HUES6 (cell line): ENCODE measurements around the gene ST3GAL3.

Experiments used
- H3K27ac ChIP-seq: 2 replicates; pipeline ENCODE4 v1.7.0; 2013; ENCODE audit warnings: low read depth, mild to moderate bottlenecking, low read length, inconsistent platforms
- H3K27me3 ChIP-seq: 2 replicates; pipeline ENCODE4 v1.6.1; 2013; ENCODE audit warnings: low read length; ENCODE audit not compliant: control insufficient read depth, insufficient read depth
- H3K36me3 ChIP-seq: 2 replicates; pipeline ENCODE4 v1.6.1; 2013; ENCODE audit warnings: low read length; ENCODE audit not compliant: control insufficient read depth, insufficient read depth
- H3K4me1 ChIP-seq: 2 replicates; pipeline ENCODE4 v1.6.1; 2013; ENCODE audit warnings: low read length; ENCODE audit not compliant: control insufficient read depth, insufficient read depth
- H3K4me3 ChIP-seq: 2 replicates; pipeline ENCODE4 v1.5.1; 2013; ENCODE audit warnings: low read depth, low read length
- H3K9ac ChIP-seq: one replicate; pipeline ENCODE4 v1.6.1; 2013; ENCODE audit warnings: mild to moderate bottlenecking, low read length
- H3K9me3 ChIP-seq: 2 replicates; pipeline ENCODE4 v1.6.1; 2013; ENCODE audit warnings: low read depth, low read length; ENCODE audit not compliant: control insufficient read depth, insufficient read depth

Gene ST3GAL3

GRCh38 chr1:43842175-43842498 lies 134.8 kb downstream of the ST3GAL3 start:
- Histone ChIP-seq H3K27ac (peak overlapping the region; percentile 85), H3K9ac (peak overlapping the region; percentile 30), H3K4me1 (peaks cover 23% of the 10 kb centered on the region), H3K9me3 (peaks cover 13% of the 10 kb centered on the region), H3K27me3 (no peaks in the 10 kb centered on the region), H3K36me3 (peaks cover 10% of the 10 kb centered on the region; the same call in 1 of the 2 replicates), H3K4me3 (0 out of 2 replicates have a peak overlapping the region, but pooled peaks have one; percentile 14)

- Histone ChIP-seq H3K27me3 (no peaks in the 10 kb centered on the region), H3K9ac (no peak overlapping the region), H3K4me1 (peaks cover 16% of the 10 kb centered on the region), H3K27ac (no peak overlapping the region), H3K4me3 (no peak overlapping the region), H3K9me3 (peaks cover 13% of the 10 kb centered on the region), H3K36me3 (peaks cover 10% of the 10 kb centered on the region; the same call in 1 of the 2 replicates)
Observed at GRCh38 chr1:43843684-43844083, 136.3 kb downstream of the ST3GAL3 start.

- Histone ChIP-seq H3K9me3 (peaks cover 13% of the 10 kb centered on the region), H3K27me3 (no peaks in the 10 kb centered on the region), H3K9ac (no peak overlapping the region), H3K4me1 (peaks cover 12% of the 10 kb centered on the region), H3K27ac (no peak overlapping the region), H3K4me3 (no peak overlapping the region), H3K36me3 (peaks cover 10% of the 10 kb centered on the region; the same call in 1 of the 2 replicates)
Observed at GRCh38 chr1:43844114-43844513, 136.8 kb downstream of the ST3GAL3 start.

GRCh38 chr1:43847290-43847689 lies 140.0 kb downstream of the ST3GAL3 start:
- H3K9me3 ChIP-seq = peaks cover 9% of the 10 kb centered on the region
- H3K27ac ChIP-seq = no peak overlapping the region
- H3K4me3 ChIP-seq = no peak overlapping the region
- no peak overlapping the region for H3K9ac ChIP-seq
- H3K4me1 ChIP-seq = no peaks in the 10 kb centered on the region
- no peaks in the 10 kb centered on the region for H3K27me3 ChIP-seq
- H3K36me3 ChIP-seq = peaks cover 10% of the 10 kb centered on the region; the same call in 1 of the 2 replicates

GRCh38 chr1:43847882-43848281 lies 140.5 kb downstream of the ST3GAL3 start:
- H3K9ac ChIP-seq = no peak overlapping the region
- no peak overlapping the region for H3K27ac ChIP-seq
- no peaks in the 10 kb centered on the region for H3K4me1 ChIP-seq
- no peak overlapping the region for H3K4me3 ChIP-seq
- H3K36me3 ChIP-seq = peaks cover 6% of the 10 kb centered on the region; the same call in 1 of the 2 replicates
- H3K9me3 ChIP-seq = peaks cover 5% of the 10 kb centered on the region
- no peaks in the 10 kb centered on the region for H3K27me3 ChIP-seq

GRCh38 chr1:43849670-43850069 lies 142.3 kb downstream of the ST3GAL3 start:
- no peak overlapping the region for H3K9ac ChIP-seq
- H3K4me3 ChIP-seq = no peak overlapping the region
- no peaks in the 10 kb centered on the region for H3K36me3 ChIP-seq
- H3K4me1 ChIP-seq = no peaks in the 10 kb centered on the region
- no peak overlapping the region for H3K27ac ChIP-seq
- H3K27me3 ChIP-seq = no peaks in the 10 kb centered on the region
- H3K9me3 ChIP-seq = no peaks in the 10 kb centered on the region

- no peaks in the 10 kb centered on the region for H3K9me3 ChIP-seq
- H3K4me1 ChIP-seq = no peaks in the 10 kb centered on the region
- no peaks in the 10 kb centered on the region for H3K27me3 ChIP-seq
- H3K4me3 ChIP-seq = no peak overlapping the region
- no peak overlapping the region for H3K27ac ChIP-seq
- no peak overlapping the region for H3K9ac ChIP-seq
- H3K36me3 ChIP-seq = no peaks in the 10 kb centered on the region
Observed at GRCh38 chr1:43850591-43851233, 143.4 kb downstream of the ST3GAL3 start.

GRCh38 chr1:43851561-43852338 lies 144.4 kb downstream of the ST3GAL3 start:
- no peak overlapping the region for H3K9ac ChIP-seq

GRCh38 chr1:43853161-43853921 lies 146.0 kb downstream of the ST3GAL3 start:
- H3K9ac ChIP-seq = no peak overlapping the region
- no peak overlapping the region for H3K27ac ChIP-seq
- no peak overlapping the region for H3K4me3 ChIP-seq
- no peaks in the 10 kb centered on the region for H3K9me3 ChIP-seq
- H3K27me3 ChIP-seq = no peaks in the 10 kb centered on the region
- H3K36me3 ChIP-seq = no peaks in the 10 kb centered on the region
- peaks cover 5% of the 10 kb centered on the region for H3K4me1 ChIP-seq

More at GRCh38 chr1:43851561-43852338, 144.4 kb downstream of the ST3GAL3 start:
- no peaks in the 10 kb centered on the region for H3K9me3 ChIP-seq
- H3K36me3 ChIP-seq = no peaks in the 10 kb centered on the region
- no peaks in the 10 kb centered on the region for H3K27me3 ChIP-seq
- H3K4me3 ChIP-seq = no peak overlapping the region
- no peaks in the 10 kb centered on the region for H3K4me1 ChIP-seq
- no peak overlapping the region for H3K27ac ChIP-seq

- Histone ChIP-seq H3K4me3 (no peak overlapping the region), H3K27me3 (no peaks in the 10 kb centered on the region), H3K9ac (no peak overlapping the region), H3K36me3 (no peaks in the 10 kb centered on the region), H3K27ac (no peak overlapping the region), H3K9me3 (no peaks in the 10 kb centered on the region), H3K4me1 (peaks cover 10% of the 10 kb centered on the region)
Observed at GRCh38 chr1:43854473-43854872, 147.1 kb downstream of the ST3GAL3 start.

GRCh38 chr1:43856188-43856587 lies 148.9 kb downstream of the ST3GAL3 start:
- H3K36me3 ChIP-seq = no peaks in the 10 kb centered on the region
- H3K9ac ChIP-seq = no peak overlapping the region
- no peak overlapping the region for H3K4me3 ChIP-seq

More at GRCh38 chr1:43856188-43856587, 148.9 kb downstream of the ST3GAL3 start:
- peaks cover 10% of the 10 kb centered on the region for H3K4me1 ChIP-seq
- H3K27me3 ChIP-seq = no peaks in the 10 kb centered on the region
- no peaks in the 10 kb centered on the region for H3K9me3 ChIP-seq
- no peak overlapping the region for H3K27ac ChIP-seq
